Body of pancreas (tissue), 4 donors: ENCODE results near the gene EPHX1.

Experiments used
- CTCF ChIP-seq, 7 experiments: fragments of 450-650 bp in 4 of 7; fragments of 200-600 bp in 3 of 7; sonication (generic) in 3 of 7; IDR thresholded peaks; one replicate each; pipeline ENCODE4 v1.5.1; 2016 to 2019; ENCODE audit warnings: antibody characterized with exemption in 7 of 7
- POLR2A ChIP-seq, 3 donors: fragments of 450-650 bp; IDR thresholded peaks; one replicate each; pipeline ENCODE4 v1.6.1; 2016; ENCODE audit warnings: antibody characterized with exemption in 3 of 3, mild to moderate bottlenecking in 2 of 3

DNA sequence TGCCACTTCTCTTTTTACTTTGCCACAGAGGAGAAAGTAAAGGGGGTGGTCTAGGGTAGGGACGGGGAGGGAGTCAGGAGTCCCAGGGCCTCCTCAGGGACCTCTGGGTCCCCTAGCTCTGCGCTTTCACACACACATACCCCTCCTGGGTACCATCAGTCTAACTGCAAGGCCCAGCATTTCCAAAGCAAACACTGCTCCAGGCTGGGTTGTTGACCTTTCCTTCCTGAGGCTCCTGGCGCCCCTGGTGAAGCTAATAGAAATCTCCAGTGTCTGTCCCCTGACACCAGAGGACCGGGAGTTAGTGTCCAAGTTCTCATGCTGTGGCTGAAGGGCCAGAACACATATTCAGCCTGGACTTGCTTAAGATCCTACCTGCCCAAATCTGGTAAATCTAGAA lies 68.4 kb downstream of the EPHX1 start:
- no peak for TF ChIP-seq POLR2A (IDR thresholded peaks at IDR 0.05)
- no peak for TF ChIP-seq CTCF (IDR thresholded peaks at IDR 0.05)
